HepG2 (cell line): Measurements from ENCODE around the gene FAM234A. TPM values are rescaled to one million over a fixed set of nuclear protein-coding genes. Genes with fewer than 3 reads are reported as not detected.
A peak's percentile ranks its signal among the peaks of the same experiment; 100 is the strongest.

Experiments used
- ARID4A ChIP-seq: sonication (generic); formaldehyde crosslinking; IDR thresholded peaks from 2 replicates; pipeline ENCODE4 v1.5.0; 2020; ENCODE audit warnings: mild to moderate bottlenecking, missing genetic modification reagents, borderline replicate concordance
- ATF5 ChIP-seq: sonication (generic); formaldehyde crosslinking; IDR thresholded peaks from 2 replicates; pipeline ENCODE4 v1.4.0; 2020; ENCODE audit warnings: mild to moderate bottlenecking, low read depth, missing genetic modification reagents
- ATRX ChIP-seq: sonication (generic); formaldehyde crosslinking; IDR thresholded peaks from 2 replicates; pipeline ENCODE4 v1.4.0; 2020; ENCODE audit warnings: missing genetic modification reagents, borderline replicate concordance
- BRCA1 ChIP-seq: sonication (generic); formaldehyde crosslinking; IDR thresholded peaks from 2 replicates; pipeline ENCODE4 v1.4.0; 2020; ENCODE audit warnings: missing genetic modification reagents
- CEBPB ChIP-seq: IDR thresholded peaks from 2 replicates; pipeline ENCODE4 v1.6.1; 2011; ENCODE audit warnings: low read depth, low read length, improper control_type of control experiment, borderline replicate concordance
- CEBPG ChIP-seq: IDR thresholded peaks from 2 replicates; pipeline ENCODE4 v1.6.1; 2016
- FOSL1 ChIP-seq: sonication (generic); formaldehyde crosslinking; IDR thresholded peaks from 2 replicates; pipeline ENCODE4 v1.9.0; 2021; ENCODE audit warnings: missing genetic modification reagents, borderline replicate concordance
- JUND ChIP-seq: sonication (generic); formaldehyde crosslinking; IDR thresholded peaks from 2 replicates; pipeline ENCODE4 v1.8.0; 2022; ENCODE audit warnings: mild to moderate bottlenecking, missing genetic modification reagents
- KLF9 ChIP-seq: IDR thresholded peaks from 2 replicates; pipeline ENCODE4 v1.6.1; 2016; ENCODE audit warnings: low read depth
- LCORL ChIP-seq, 2 experiments: fragments of 450-650 bp in 1 of 2; sonication (generic) in 1 of 2; formaldehyde crosslinking in 1 of 2; IDR thresholded peaks; 2 replicates each; pipeline versions ENCODE4 v1.5.0 to v1.6.1; 2017 to 2020; ENCODE audit warnings: antibody characterized with exemption in 1 of 2, missing genetic modification reagents in 1 of 2
- MIER2 ChIP-seq: IDR thresholded peaks from 2 replicates; pipeline ENCODE4 v1.6.1; 2016; ENCODE audit warnings: missing biosample characterization, missing genetic modification reagents
- PCBP1 ChIP-seq: fragments of 200-400 bp; formaldehyde crosslinking; IDR thresholded peaks from 2 replicates; pipeline ENCODE4 v1.6.1; 2017; ENCODE audit warnings: mild to moderate bottlenecking, low read depth, low read length, borderline replicate concordance
- SMAD9 ChIP-seq: sonication (generic); formaldehyde crosslinking; IDR thresholded peaks from 2 replicates; pipeline ENCODE4 v1.5.1; 2020; ENCODE audit warnings: mild to moderate bottlenecking, missing genetic modification reagents
- SOX5 ChIP-seq: IDR thresholded peaks from 2 replicates; pipeline ENCODE4 v1.6.1; 2016; ENCODE audit warnings: borderline replicate concordance
- U2AF2 ChIP-seq: fragments of 200-400 bp; formaldehyde crosslinking; IDR thresholded peaks from 2 replicates; pipeline ENCODE4 v1.6.1; 2017; ENCODE audit warnings: low read depth, mild to moderate bottlenecking, low read length
- ZUFSP ChIP-seq: sonication (generic); formaldehyde crosslinking; IDR thresholded peaks from 2 replicates; pipeline ENCODE4 v1.9.0; 2021; ENCODE audit warnings: missing genetic modification reagents, mild to moderate bottlenecking, borderline replicate concordance
- polyA plus RNA-seq, 8 experiments: library from polyadenylated mRNA; depleted of rRNA in 3 of 8; stranded (reverse) in 7 of 8; unstranded in 1 of 8; fragments of >200 nt; fragmentation: Illumina TruSeq in 4 of 8; extraction: Trizol in 4 of 8; gene quantifications; 2 replicates each; pipeline versions ENCODE4 v1.2.1 to v1.2.3, GENCODE V29; 2011 to 2016; ENCODE audit warnings: low read depth in 4 of 8, missing spikeins in 1 of 8, mixed read lengths in 1 of 8; ENCODE audit not compliant: insufficient read depth in 1 of 8
- total RNA-seq, 5 experiments: library from RNA; depleted of rRNA; stranded (reverse); fragments of >200 nt; fragmentation: Illumina TruSeq; extraction: Trizol; gene quantifications; 2 replicates each; pipeline ENCODE4 v1.2.3, GENCODE V29; 2016; ENCODE audit warnings: low read depth in 1 of 5
- TF ChIP-seq, protein P1 (sequence below): sonication (generic); formaldehyde crosslinking; IDR thresholded peaks from 2 replicates; pipeline ENCODE4 v1.4.0; 2020; ENCODE audit warnings: missing genetic modification reagents, borderline replicate concordance
- TF ChIP-seq, protein P2 (sequence below): sonication (generic); formaldehyde crosslinking; IDR thresholded peaks from 2 replicates; pipeline ENCODE4 v1.5.1; 2020; ENCODE audit warnings: mild to moderate bottlenecking, moderate library complexity, missing genetic modification reagents

Gene FAM234A
- total and polyA plus RNA-seq, 2 of the 13 experiments (the other 11 are each of a cell fraction or from before 2014, with no cell fraction given) = 29.2 to 34.4 TPM

DNA sequence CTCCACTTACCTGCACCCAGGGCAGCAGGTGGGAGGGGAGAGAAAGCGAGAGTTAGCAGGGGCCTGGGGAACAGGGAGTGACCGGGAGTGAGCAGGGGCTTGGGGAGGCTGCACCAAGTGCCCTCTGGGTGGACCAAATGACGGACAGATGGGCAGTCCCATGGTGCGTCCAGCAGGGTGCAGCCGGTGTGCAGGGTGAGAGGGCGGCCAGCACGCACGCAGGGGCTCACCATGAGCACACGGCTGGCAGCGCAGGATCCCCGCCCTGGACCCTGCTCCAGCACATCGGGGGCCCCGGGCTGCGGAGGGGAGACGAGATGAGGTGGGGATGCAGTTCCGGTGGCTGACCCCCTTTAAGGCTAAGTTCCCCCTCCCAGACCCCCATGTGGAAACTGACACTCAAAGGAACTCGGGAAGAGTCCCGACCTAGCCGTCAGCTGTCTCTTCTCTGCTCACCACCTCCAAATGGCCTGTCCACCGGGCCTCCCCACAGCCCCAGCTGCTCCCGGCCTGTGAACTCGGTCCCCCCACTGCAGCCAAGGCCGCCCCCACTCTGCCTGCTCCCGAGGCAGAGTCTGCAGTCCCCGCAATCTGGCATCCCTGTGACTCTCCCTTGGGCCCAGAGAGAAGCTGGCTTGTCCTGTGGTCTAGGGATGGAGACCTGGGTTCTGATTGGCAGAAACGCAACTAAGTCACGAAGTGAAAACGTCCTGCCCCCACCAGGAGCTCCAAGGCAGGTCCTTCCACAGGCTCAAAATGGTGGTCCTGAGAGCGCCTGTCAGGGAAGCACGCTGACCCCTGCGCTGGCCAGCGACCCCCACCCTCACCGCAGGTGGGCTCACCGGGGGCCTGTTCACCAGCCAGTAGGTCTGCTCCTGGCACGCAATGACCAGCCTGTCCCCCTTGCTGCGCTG, 38.3 kb downstream of the FAM234A start (continued):
- TF ChIP-seq ATF5 = no peak
- TF ChIP-seq SOX5 (CRISPR knock-in tag) = no peak
- TF ChIP-seq FOSL1 (CRISPR knock-in tag) = no peak
- TF ChIP-seq CEBPG (CRISPR knock-in tag) = no peak
- no peak for TF ChIP-seq PCBP1
- TF ChIP-seq, protein P1, sequence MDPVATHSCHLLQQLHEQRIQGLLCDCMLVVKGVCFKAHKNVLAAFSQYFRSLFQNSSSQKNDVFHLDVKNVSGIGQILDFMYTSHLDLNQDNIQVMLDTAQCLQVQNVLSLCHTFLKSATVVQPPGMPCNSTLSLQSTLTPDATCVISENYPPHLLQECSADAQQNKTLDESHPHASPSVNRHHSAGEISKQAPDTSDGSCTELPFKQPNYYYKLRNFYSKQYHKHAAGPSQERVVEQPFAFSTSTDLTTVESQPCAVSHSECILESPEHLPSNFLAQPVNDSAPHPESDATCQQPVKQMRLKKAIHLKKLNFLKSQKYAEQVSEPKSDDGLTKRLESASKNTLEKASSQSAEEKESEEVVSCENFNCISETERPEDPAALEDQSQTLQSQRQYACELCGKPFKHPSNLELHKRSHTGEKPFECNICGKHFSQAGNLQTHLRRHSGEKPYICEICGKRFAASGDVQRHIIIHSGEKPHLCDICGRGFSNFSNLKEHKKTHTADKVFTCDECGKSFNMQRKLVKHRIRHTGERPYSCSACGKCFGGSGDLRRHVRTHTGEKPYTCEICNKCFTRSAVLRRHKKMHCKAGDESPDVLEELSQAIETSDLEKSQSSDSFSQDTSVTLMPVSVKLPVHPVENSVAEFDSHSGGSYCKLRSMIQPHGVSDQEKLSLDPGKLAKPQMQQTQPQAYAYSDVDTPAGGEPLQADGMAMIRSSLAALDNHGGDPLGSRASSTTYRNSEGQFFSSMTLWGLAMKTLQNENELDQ (CRISPR knock-in tag) = no peak
- no peak for TF ChIP-seq U2AF2
- no peak for TF ChIP-seq MIER2
- TF ChIP-seq, protein P2, sequence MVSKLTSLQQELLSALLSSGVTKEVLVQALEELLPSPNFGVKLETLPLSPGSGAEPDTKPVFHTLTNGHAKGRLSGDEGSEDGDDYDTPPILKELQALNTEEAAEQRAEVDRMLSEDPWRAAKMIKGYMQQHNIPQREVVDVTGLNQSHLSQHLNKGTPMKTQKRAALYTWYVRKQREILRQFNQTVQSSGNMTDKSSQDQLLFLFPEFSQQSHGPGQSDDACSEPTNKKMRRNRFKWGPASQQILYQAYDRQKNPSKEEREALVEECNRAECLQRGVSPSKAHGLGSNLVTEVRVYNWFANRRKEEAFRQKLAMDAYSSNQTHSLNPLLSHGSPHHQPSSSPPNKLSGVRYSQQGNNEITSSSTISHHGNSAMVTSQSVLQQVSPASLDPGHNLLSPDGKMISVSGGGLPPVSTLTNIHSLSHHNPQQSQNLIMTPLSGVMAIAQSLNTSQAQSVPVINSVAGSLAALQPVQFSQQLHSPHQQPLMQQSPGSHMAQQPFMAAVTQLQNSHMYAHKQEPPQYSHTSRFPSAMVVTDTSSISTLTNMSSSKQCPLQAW = no peak
- TF ChIP-seq ZUFSP (CRISPR knock-in tag) = no peak
- no peak for TF ChIP-seq LCORL (IDR thresholded peaks at IDR 0.05)
- TF ChIP-seq LCORL (CRISPR knock-in tag; IDR thresholded peaks at IDR 0.05) = peak; percentile 75; the same call in 1 of the 2 replicates
- peak; percentile 35; the same call in 1 of the 2 replicates for TF ChIP-seq ARID4A (CRISPR knock-in tag)
- TF ChIP-seq KLF9 (CRISPR knock-in tag) = no peak
- TF ChIP-seq JUND (CRISPR knock-in tag) = no peak
- no peak for TF ChIP-seq CEBPB
- no peak for TF ChIP-seq ATRX (CRISPR knock-in tag)
- TF ChIP-seq BRCA1 (CRISPR knock-in tag) = no peak
- TF ChIP-seq SMAD9 (CRISPR knock-in tag) = no peak
